Right cardiac atrium (tissue), 5 donors: ENCODE results near the gene FRMD4A. TPM values are rescaled to one million over a fixed set of nuclear protein-coding genes. Genes with fewer than 3 reads are reported as not detected.

ENCODE experiments used
- ATAC-seq, 2 donors: fragments of 200-7000 bp; cut with Tn5 transposase; one replicate each; pipeline versions ENCODE4 v1.8.0 to v1.9.1; 2020; ENCODE audit warnings: moderate library complexity in 2 of 2, mild to moderate bottlenecking in 1 of 2
- DNase-seq, 3 donors: peaks; one replicate each; pipeline ENCODE4 v3.0.0-alpha.2; 2020
- H3K27ac ChIP-seq: one replicate; pipeline ENCODE4 v1.5.1; 2013; ENCODE audit warnings: mild to moderate bottlenecking, low read length, control low read depth, moderate library complexity
- H3K27me3 ChIP-seq: one replicate; pipeline ENCODE4 v1.6.1; 2013; ENCODE audit not compliant: control insufficient read depth, insufficient read depth
- H3K4me1 ChIP-seq: one replicate; pipeline ENCODE4 v1.6.1; 2013; ENCODE audit warnings: low read length; ENCODE audit not compliant: control insufficient read depth, insufficient read depth
- H3K4me3 ChIP-seq: one replicate; pipeline ENCODE4 v1.5.1; 2013; ENCODE audit warnings: low read length, control low read depth
- H3K9me3 ChIP-seq: one replicate; pipeline ENCODE4 v1.6.1; 2013; ENCODE audit warnings: low read length; ENCODE audit not compliant: control insufficient read depth
- WGBS: extraction: QIAGEN DNeasy Blood & Tissue Kit; methylation state at CpG from one replicate; pipeline ENCODE4 v1.1.7; 2013; 5-methylcytosine and 5-hydroxymethylcytosine counted together
- intact Hi-C, 4 donors: fragments of 100-400 bp; cut with DNase I; formaldehyde crosslinking; loops; one replicate each; pipeline versions ENCODE4 v1.11.0 to v1.14.0; 2022 to 2023
- polyA plus RNA-seq: library from polyadenylated mRNA; stranded (reverse); fragments of 200-250 nt; gene quantifications from one replicate; pipeline ENCODE4 v1.2.3, GENCODE V29; 2013
- total RNA-seq, 4 donors: library from RNA; stranded (reverse); fragmentation: NEBNext Ultra II Directional; extraction: Animal tissue kit (Norgen Biotek cat#: 25700); gene quantifications; one replicate each; pipeline ENCODE4 v1.2.1, GENCODE V29; 2021
- donor health status: healthy with polysubstance abuse.
- donor health status: DM: no; HTN: yes; CAD: no.
- donor health status: DM: no; HTN: no; CAD: no.
- donor health status: DM: no; HTN: yes; CAD: no; lungs with severe emphysema.
- donor health status: DM: yes; HTN: yes; CAD: no.

FRMD4A gene
- total and polyA plus RNA-seq, 5 donors, result 14.8 to 30.3 (median 25.1) TPM

DNA sequence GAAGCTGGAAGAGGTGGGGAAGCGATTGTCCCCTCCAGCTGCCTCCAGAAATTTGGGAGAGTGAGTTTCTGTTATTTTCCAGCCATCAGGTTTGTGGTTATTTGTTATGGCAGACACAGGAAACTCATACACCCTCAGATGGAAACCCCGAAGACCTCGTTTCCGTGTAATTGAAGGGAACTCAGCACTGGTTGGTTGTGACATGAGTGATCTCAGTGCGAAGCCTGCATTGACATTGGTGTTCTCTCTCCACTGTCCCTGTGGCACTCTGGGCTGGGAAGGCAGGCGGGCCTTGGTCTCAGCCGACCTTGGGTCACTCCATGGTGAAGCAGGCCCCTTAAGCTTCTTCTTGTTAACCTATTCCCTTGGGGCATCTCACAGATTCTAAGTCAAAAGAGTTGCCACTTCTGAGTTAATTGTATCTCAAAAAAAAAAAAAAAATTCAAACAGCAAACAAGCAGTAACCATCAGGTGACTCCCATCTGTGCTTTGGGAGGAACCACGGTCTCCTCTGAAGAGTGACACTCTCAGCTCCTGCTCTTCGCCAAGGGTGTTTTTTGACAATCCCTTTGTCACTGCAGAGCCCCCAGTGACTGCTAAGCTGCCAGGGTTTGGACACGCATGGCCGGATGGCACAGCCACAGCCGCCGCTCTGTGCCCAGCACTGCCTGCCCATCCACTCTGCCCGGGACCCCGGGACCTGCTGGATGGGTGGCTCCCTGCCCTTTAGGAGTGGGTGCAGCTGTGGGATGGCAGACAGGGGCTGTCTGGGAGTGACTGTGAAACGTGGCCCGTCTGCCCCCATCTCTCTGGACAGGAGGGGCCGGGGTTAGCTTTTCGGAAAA, 510.4 kb downstream of the FRMD4A start:
- Histone ChIP-seq H3K27me3 (no peaks in the 10 kb centered on the region), H3K4me3 (no peak overlapping the region), H3K9me3 (no peaks in the 10 kb centered on the region), H3K4me1 (peaks cover 9% of the 10 kb centered on the region), H3K27ac (no peak overlapping the region)
- intact Hi-C loops, result no loop called here
- peak in 1 of 2 donors; percentile 24 for ATAC-seq
- DNase-seq, result no peak
- WGBS, result 76% methylated on average over 19 of the region's 19 CpGs

DNA sequence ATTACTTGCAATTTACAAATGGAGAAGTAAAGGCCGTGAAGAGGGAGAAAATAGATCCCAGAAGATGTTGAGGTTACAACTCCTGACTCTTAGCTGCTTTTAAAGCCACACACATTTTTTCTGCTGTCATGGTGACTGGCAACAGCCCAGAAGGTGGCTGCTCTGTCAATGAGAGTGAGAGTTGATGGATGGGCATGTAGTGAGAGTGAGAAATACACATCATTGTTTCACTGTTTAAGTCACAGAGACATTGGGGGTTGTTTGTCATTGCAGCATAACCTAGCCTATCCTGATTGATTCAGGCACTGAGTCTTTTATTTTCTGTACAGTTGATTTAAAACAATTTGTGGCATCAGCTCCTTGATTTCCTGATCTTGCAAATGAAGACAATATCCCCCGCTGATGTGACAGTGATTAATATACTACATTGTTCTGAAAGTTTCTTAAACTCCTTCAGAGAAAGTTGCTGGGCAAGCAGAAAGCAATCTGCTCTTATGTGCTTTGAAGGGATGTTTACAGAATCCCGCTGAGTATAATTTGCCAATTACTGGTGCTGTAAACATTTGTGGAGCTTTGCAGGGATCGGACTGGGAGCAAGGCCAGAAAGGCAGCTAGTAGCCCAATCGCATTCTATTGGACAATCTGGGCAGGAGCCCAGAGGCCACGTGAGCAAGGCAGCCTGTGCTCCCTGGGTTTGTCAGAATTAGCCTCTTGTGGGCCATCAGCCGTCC, 514.4 kb downstream of the FRMD4A start:
- Histone ChIP-seq H3K27ac (peak overlapping the region; percentile 89), H3K27me3 (no peaks in the 10 kb centered on the region), H3K4me1 (no peaks in the 10 kb centered on the region), H3K4me3 (no peak overlapping the region), H3K9me3 (no peaks in the 10 kb centered on the region)
- WGBS, result 34% methylated on average over 7 of the region's 7 CpGs
- ATAC-seq (peak; percentile 75 to 88), DNase-seq (peak; percentile 74 to 93 (median 91))
- intact Hi-C loops, result no loop called here

DNA sequence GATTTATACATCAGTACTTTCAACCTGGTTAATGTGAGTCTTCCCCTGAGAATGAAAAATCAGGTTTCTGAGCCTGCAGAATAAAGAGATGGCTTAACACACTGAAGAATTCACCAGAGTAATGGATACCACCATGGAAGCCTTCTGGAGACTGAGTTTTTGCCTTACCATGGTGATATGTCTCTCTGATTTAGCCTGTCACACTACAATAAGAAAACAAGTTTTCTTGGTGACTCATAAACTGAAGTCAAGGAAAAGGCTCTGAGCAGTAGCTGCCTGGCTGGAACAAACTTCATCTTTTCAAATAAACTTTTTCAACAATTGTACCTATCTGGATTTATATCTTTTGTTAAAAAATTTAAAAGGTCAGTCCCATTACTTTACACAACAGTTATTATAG, 515.0 kb downstream of the FRMD4A start:
- Histone ChIP-seq H3K4me3 (no peak overlapping the region), H3K27me3 (no peaks in the 10 kb centered on the region), H3K9me3 (no peaks in the 10 kb centered on the region), H3K27ac (no peak overlapping the region), H3K4me1 (no peaks in the 10 kb centered on the region)
- ATAC-seq (no peak), DNase-seq (no peak)
- intact Hi-C loops, result no loop called here

DNA sequence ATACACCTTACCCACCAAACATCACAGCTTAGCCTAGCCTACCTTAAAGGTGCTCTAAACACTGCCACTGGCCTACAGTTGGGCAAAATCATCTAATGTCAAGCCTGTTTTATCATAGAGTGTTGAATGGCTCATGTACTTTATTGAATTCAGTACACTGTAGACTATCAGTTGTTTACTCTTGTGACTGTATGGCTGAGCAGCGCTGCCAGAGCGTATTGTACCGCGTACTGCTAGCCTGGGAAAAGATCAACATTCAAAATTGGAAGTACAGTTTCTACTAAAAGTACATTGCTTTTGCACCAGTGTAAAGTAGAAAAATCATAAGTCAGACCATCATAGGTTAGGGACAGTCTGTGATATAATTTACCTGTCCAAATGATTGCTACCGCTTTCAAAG, 517.2 kb downstream of the FRMD4A start:
- DNase-seq (no peak), ATAC-seq (no peak)
- Histone ChIP-seq H3K27me3 (no peaks in the 10 kb centered on the region), H3K27ac (no peak overlapping the region), H3K4me3 (no peak overlapping the region), H3K9me3 (no peaks in the 10 kb centered on the region), H3K4me1 (no peaks in the 10 kb centered on the region)
- intact Hi-C loops, result no loop called here
- 94% methylated on average over 5 of the region's 5 CpGs for WGBS

DNA sequence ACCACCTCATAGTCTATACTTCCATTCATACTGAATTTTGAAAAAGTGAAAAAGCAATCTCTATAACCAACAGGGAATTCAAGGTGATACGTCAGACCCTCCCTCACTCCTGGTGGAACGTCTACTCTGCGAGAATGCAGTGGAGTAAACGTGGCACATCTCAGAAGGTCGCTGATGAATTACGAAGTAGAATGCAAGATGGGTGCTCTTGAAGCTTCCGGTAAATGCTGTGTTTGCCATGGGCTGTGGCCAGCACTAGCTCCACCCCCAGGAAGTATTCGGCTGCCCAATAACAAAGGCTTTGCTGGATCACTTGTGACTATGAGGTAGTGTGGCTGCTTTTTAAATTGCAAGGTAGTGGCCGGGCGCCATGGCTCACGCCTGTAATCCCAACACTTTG, 517.9 kb downstream of the FRMD4A start:
- no peak overlapping the region for H3K4me3 ChIP-seq
- H3K9me3 ChIP-seq, result no peaks in the 10 kb centered on the region
- ATAC-seq, result no peak
- WGBS, result 95% methylated on average over 11 of the region's 11 CpGs
- no peaks in the 10 kb centered on the region for H3K27me3 ChIP-seq
- intact Hi-C loops, result no loop called here
- DNase-seq, result no peak
- no peak overlapping the region for H3K27ac ChIP-seq
- H3K4me1 ChIP-seq, result no peaks in the 10 kb centered on the region

DNA sequence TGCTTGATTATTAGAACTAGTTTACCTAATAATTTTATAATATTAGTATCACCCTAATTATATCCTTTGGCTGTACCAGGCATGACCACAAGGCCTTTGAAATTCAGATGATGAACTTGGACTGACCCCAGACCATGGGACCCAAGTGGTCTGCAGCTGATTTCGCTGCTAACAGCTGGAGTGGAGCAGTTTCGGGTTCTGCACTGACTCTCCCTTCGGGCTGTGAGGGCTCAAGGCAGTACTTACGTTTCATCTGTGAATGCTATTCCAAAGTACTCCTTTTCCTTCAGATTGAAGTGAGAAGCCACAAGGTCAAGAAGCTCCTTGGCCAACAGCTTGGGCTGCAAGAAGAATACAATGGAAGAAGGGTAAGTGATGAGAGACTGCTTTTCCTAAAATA, 520.2 kb downstream of the FRMD4A start:
- Histone ChIP-seq H3K27ac (no peak overlapping the region), H3K4me1 (no peaks in the 10 kb centered on the region), H3K27me3 (no peaks in the 10 kb centered on the region), H3K9me3 (no peaks in the 10 kb centered on the region), H3K4me3 (no peak overlapping the region)
- DNase-seq (no peak), ATAC-seq (no peak)
- intact Hi-C loops, result no loop called here
- 66% methylated on average over 4 of the region's 4 CpGs for WGBS

DNA sequence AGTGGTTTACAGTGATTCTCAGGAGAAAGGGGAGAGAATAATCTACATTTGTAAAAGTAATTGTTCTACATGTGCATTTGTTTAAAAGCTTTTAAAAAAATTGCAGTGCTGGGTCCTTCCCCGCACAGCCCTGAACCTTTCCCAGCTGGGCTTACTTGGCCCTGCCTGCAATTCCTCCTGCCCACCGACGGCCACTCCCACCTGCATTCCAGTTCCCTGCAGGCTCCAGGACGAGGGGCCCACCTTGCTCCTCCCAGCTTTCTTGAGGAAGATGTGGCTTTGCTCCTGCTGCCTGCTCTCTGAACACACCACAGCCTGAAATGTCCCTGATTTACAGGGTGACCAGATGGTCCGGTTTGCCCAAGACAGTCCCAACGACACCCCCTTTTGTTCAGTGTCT, 521.3 kb downstream of the FRMD4A start:
- H3K9me3 ChIP-seq, result no peaks in the 10 kb centered on the region
- no peak overlapping the region for H3K4me3 ChIP-seq
- intact Hi-C loops, result no loop called here
- ATAC-seq, result peak in 1 of 2 donors; percentile 30
- 66% methylated on average over 6 of the region's 6 CpGs for WGBS
- H3K27me3 ChIP-seq, result no peaks in the 10 kb centered on the region
- no peaks in the 10 kb centered on the region for H3K4me1 ChIP-seq
- no peak overlapping the region for H3K27ac ChIP-seq
- peak in 1 of 3 donors; percentile 34 for DNase-seq

DNA sequence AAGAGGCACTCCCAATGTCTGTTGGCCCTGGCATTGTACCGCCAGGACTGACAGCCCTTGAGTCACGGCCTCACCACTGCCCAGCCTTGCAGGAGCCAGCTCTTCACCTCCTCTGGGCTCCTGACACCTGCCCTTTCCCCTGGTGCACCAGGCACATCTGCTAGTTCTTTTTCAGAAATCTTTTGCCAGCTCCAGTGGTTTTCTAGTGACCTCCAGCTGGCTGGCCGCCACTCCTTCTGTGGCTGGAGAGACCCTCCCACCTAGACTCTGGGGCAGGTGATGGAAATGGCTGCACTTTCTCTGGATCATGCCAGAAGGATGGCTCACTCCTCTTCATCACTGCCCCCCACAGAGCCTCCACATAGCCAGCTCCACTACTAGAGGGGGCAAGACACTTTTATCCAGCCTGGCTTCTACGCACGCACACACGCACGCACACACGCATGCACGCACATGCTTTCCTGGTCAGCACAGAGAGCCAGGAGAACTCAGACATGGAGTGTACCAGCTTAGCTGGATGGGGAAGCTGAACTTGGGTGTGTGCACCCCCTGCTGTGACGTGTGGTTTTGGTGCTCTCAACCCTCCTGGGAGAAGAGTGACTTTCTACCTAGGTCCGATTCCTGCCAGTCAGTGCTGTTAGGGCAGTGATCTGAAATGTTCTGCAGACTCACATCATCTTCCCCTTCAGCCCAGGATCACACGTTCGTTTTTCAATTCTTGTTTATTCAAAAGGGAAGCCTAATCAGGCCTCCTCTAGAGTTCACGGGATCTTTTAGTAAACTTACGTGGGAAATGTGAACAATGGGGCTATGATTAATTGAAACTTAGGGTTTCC, 522.0 kb downstream of the FRMD4A start:
- Histone ChIP-seq H3K9me3 (no peaks in the 10 kb centered on the region), H3K27ac (no peak overlapping the region), H3K27me3 (no peaks in the 10 kb centered on the region), H3K4me3 (no peak overlapping the region), H3K4me1 (peaks cover 2% of the 10 kb centered on the region)
- DNase-seq, result peak in 1 of 3 donors; percentile 29
- ATAC-seq, result no peak
- intact Hi-C loops, result no loop called here
- WGBS, result 79% methylated on average over 15 of the region's 15 CpGs

DNA sequence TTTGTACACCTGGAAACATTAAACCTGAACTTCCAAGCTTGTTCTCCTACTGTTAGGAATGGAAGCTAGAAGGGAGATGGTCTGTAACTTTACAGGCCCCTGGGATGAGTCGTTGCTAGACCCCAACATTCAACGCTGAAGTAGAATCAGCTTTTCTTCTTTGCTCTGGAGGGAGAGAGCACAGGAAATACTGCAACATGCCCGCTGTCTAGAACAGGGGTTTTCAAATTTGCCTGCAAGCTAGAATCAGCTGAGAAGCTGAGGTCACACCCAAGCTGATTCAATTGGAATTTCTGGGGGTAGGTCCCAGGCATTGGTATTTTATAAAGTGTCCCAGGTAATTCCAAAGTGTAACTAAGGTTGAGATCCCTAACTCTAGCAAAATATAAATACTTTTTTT, 524.3 kb downstream of the FRMD4A start:
- DNase-seq, result no peak
- peaks cover 4% of the 10 kb centered on the region for H3K4me1 ChIP-seq
- no peak overlapping the region for H3K4me3 ChIP-seq
- no peak overlapping the region for H3K27ac ChIP-seq
- no peaks in the 10 kb centered on the region for H3K27me3 ChIP-seq
- ATAC-seq, result no peak
- 79% methylated on average over 3 of the region's 3 CpGs for WGBS
- no peaks in the 10 kb centered on the region for H3K9me3 ChIP-seq
- intact Hi-C loops, result no loop called here

DNA sequence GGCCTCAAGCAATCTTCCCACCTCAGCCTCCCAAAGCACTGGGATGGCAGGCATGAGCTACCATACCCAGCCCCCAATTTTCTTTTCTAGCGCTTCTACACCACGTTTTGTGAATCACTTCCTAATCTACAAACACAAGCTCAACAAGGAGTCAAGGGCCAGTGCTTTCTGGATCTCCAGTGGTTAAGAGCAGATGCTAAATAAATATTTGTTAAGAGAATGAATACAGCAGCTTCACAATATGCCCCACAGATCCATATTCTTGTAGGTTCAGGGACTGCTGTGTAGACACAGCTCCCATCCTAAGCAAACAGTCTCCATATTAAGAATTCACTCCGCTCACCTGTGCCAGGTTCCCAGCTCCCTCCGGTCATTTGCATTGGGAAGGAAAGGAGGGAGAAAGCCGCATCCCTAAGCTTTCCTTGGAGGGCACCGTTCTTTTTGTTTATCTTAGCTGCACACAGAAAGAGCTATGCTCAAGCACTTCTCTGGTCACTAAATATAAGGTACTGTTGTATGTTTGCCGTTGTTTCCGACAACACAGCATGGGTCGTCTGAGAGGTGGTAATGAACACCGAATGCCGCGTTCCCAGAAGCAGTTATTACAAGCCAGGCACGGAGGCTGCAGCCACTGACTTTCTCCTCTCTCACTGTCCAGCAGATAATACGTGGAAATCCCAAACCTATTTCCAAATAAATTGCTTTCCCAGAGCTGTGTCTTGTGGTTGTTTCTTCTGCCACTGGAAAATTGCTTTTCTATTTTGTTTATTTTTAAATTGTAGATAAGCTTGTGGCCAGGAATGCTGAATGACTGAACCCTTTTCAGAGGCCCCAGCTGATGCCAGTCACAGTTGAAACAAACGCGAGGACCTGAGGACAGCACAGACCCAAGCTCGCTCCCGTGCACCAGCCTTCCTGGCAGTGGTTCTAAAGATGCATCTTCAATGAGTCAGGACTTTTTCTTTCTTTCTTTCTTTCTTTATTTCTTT, 526.9 kb downstream of the FRMD4A start:
- H3K27ac ChIP-seq, result peak overlapping the region; percentile 39
- ATAC-seq, result peak; percentile 49 to 75

More for the DNA sequence above, 526.9 kb downstream of the FRMD4A start:
- no peaks in the 10 kb centered on the region for H3K27me3 ChIP-seq
- 29% methylated on average over 18 of the region's 18 CpGs for WGBS
- no peak for DNase-seq
- peaks cover 8% of the 10 kb centered on the region for H3K4me1 ChIP-seq
- intact Hi-C loops, result no loop called here
- no peaks in the 10 kb centered on the region for H3K9me3 ChIP-seq
- no peak overlapping the region for H3K4me3 ChIP-seq
